SK-N-MC (cell line): ENCODE measurements around the gene MRPL41.

Experiments
- FOXP2 ChIP-seq: optimal IDR thresholded peaks from 2 replicates; pipeline ENCODE3; 2011; ENCODE audit warnings: mild to moderate bottlenecking, moderate library complexity; ENCODE audit not compliant: insufficient read depth; ENCODE audit errors: extremely low read length, control extremely low read depth
- POLR2AphosphoS5 ChIP-seq: IDR thresholded peaks from 2 replicates; pipeline ENCODE4 v1.6.1; 2012; ENCODE audit warnings: mild to moderate bottlenecking, low read depth, low read length, borderline replicate concordance

DNA sequence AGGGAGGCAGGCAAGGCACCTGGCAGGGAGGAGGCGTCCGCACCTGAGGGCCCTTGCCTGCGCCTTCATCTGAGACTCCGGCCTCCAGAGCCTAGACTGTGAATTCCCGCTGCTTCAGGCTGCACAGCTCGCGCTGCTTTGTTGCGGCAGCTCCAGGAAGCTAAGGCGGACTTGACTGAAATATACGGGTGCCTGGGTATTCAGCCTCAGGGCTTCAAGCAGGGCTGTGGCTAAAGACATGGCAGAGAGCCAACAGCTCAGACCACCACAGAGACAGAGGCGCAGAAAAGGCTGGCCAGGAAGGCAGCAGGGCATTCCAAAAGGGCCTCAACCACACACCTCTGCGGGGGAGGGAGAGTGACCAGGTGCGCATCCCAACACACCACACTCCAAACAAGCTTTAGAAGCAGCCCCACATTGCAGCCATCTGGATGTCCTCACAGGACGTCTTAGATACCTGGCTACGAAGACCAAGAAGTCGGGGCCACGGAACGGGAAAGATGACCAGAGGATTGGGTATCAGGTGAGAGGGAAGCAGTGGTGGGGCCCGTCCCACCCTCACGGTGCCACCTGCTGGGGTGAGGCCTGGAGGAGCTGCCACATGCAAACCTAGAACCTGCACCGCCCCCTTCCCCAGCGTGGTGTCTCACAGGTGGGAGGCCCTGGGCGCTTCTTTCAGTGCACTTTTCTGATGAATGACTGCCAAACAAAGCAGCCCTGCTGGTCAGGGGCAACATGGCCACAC is 28.7 kb downstream of the MRPL41 start:
- TF ChIP-seq FOXP2 (no peak), POLR2AphosphoS5 (no peak)
